Left lung (tissue), 8 donors: Measurements from ENCODE around the gene NMBR. TPM values are rescaled to one million over a fixed set of nuclear protein-coding genes. Genes with fewer than 3 reads are reported as not detected.

Experiments
- polyA plus RNA-seq, 6 donors: library from polyadenylated mRNA; unstranded; fragments of 120-200 nt; gene quantifications; one replicate each; pipeline ENCODE4 v1.2.1, GENCODE V29; 2013; ENCODE audit not compliant: insufficient read length in 6 of 6
- total RNA-seq, 2 donors: library from RNA; stranded (reverse); fragmentation: NEBNext Ultra II Directional; extraction: Animal tissue kit (Norgen Biotek cat#: 25700); gene quantifications; one replicate each; pipeline ENCODE4 v1.2.1, GENCODE V29; 2021
- donor health status: DM: no; HTN: yes; CAD: no.
- donor health status: DM: no; HTN: no; CAD: no.

Gene NMBR
- total and polyA plus RNA-seq, 8 donors, result 0.20 to 0.58 (median 0.26) TPM; not detected in 2

Other genes with a start within 250 kb of the NMBR start
- not detected for gene GJE1, start 14.2 kb downstream of the NMBR start, total RNA-seq
- not detected for gene GJE1, start 14.2 kb downstream of the NMBR start, polyA plus RNA-seq
- gene VTA1, start 141 bp upstream of the NMBR start, total RNA-seq, result 10 to 100 TPM; 33.2 to 35.5 TPM
- gene VTA1, start 141 bp upstream of the NMBR start, polyA plus RNA-seq, result 10 to 100 TPM; 64.7 to 73.5 (median 68.7) TPM
- gene ADGRG6, start 154.9 kb upstream of the NMBR start, total RNA-seq, result 10 to 100 TPM; 34.2 to 48.7 TPM
- gene ADGRG6, start 154.9 kb upstream of the NMBR start, polyA plus RNA-seq, result 100 to 1,000 TPM; 127 to 160 (median 151) TPM